Activated CD4-positive, alpha-beta T cell treated with anti-CD3 and anti-CD28 coated beads for 36 hours (primary cell): ENCODE results near the gene SLC25A21. TPM values are rescaled to one million over a fixed set of nuclear protein-coding genes. Genes with fewer than 3 reads are reported as not detected.
"Not testable (repeated sequence)": the region's sequence is repeated elsewhere in the genome, so short reads cannot be mapped to it uniquely, and the experiment has no call there.

ENCODE experiments used
- ATAC-seq: fragments of 200-7000 bp; cut with Tn5 transposase; one replicate; pipeline ENCODE4 v1.10.0; 2021; ENCODE audit warnings: mild to moderate bottlenecking, moderate library complexity
- CTCF ChIA-PET: fragments of 350-600 bp; sonication (Branson Sonifier 250); formaldehyde crosslinking; loops from one replicate; lab custom pipeline; 2021; ENCODE audit warnings: antibody characterized with exemption; lab: Charles Lee
- POLR2A ChIA-PET: fragments of 350-600 bp; sonication (Branson Sonifier 250); formaldehyde crosslinking; loops from one replicate; lab custom pipeline; 2021; ENCODE audit warnings: antibody characterized with exemption, inconsistent platforms; lab: Charles Lee
- DNase-seq: peaks from one replicate; pipeline ENCODE4 v3.0.0-alpha.2; 2020
- H3K27ac Mint-ChIP-seq: one replicate; pipeline ENCODE4 v1.8.0; 2021; ENCODE audit warnings: mixed read lengths
- H3K27me3 Mint-ChIP-seq: one replicate; pipeline ENCODE4 v1.8.0; 2021; ENCODE audit warnings: mixed read lengths
- H3K36me3 Mint-ChIP-seq: one replicate; pipeline ENCODE4 v1.8.0; 2021; ENCODE audit warnings: low read depth, mixed read lengths
- H3K4me1 Mint-ChIP-seq: one replicate; pipeline ENCODE4 v1.8.0; 2021; ENCODE audit warnings: mixed read lengths
- H3K4me3 Mint-ChIP-seq: one replicate; pipeline ENCODE4 v1.8.0; 2021; ENCODE audit warnings: mild to moderate bottlenecking, moderate library complexity, mixed read lengths
- H3K9me3 Mint-ChIP-seq: one replicate; pipeline ENCODE4 v1.8.0; 2021; ENCODE audit warnings: low read depth, mixed read lengths
- intact Hi-C, 2 experiments: fragments of 100-400 bp; cut with DNase I in 1 of 2; cut with micrococcal nuclease in 1 of 2; formaldehyde crosslinking; loops; one replicate each; pipeline versions ENCODE4 v1.14.2 to v1.15.1; 2022 to 2024; cut with DNase I, micrococcal nuclease
- total RNA-seq, 2 experiments: library from RNA; stranded (reverse); gene quantifications; one replicate each; pipeline ENCODE4 v1.2.3, GENCODE V29; 2021

SLC25A21 gene
- total RNA-seq, 2 experiments from 2014 or later, result not detected

DNA sequence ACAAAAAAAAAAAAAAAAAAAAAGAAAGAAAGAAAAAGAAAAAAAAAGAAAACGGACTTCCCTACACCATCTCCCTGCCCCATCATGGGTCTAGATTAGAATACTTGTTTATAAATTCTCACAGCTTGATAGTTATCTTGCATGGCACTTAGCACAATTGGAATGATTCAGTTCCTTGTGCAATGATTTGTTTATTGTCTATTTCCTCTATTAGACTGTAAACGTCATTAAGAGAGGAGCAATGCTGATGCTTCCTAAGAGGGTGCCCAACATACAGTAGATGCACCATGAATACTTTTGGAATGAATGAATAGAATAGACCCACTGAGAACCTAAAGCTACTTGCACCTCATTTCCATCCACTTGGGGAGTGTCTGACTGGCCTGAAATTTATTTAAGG, 469.9 kb downstream of the SLC25A21 start:
- DNase-seq, result no peak
- Mint-ChIP-seq H3K27ac (no peak overlapping the region), H3K27me3 (peaks cover 6% of the 10 kb centered on the region), H3K4me3 (no peak overlapping the region), H3K9me3 (peaks cover 3% of the 10 kb centered on the region), H3K4me1 (no peaks in the 10 kb centered on the region), H3K36me3 (no peaks in the 10 kb centered on the region)
- intact Hi-C loops, result no loop called here
- ATAC-seq, result no peak
- CTCF ChIA-PET, result no interaction called here
- POLR2A ChIA-PET, result no interaction called here

DNA sequence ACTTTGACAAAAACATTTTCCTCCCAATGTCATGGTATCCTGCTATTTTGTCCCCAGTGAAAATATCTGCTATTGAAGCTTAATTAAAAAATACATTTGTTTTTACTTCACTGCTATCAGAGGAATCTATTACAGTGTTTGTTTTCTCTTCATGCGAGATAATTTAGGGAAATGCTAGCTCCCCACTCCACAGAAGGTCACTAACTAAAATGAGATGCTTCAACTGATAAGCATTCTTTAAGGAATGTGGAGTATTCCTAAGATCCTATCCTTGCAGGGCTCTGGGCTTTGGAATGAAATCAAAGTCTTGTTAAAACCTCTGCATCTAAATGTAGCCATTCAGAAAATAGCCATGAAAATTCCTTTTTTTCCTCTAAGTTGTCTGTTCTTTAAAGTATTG, 471.3 kb downstream of the SLC25A21 start:
- POLR2A ChIA-PET, result no interaction called here
- intact Hi-C loops, result no loop called here
- Mint-ChIP-seq H3K4me1 (no peaks in the 10 kb centered on the region), H3K27ac (no peak overlapping the region), H3K9me3 (peaks cover 8% of the 10 kb centered on the region), H3K36me3 (no peaks in the 10 kb centered on the region), H3K27me3 (peaks cover 6% of the 10 kb centered on the region), H3K4me3 (no peak overlapping the region)
- CTCF ChIA-PET, result no interaction called here
- DNase-seq (no peak), ATAC-seq (no peak)

DNA sequence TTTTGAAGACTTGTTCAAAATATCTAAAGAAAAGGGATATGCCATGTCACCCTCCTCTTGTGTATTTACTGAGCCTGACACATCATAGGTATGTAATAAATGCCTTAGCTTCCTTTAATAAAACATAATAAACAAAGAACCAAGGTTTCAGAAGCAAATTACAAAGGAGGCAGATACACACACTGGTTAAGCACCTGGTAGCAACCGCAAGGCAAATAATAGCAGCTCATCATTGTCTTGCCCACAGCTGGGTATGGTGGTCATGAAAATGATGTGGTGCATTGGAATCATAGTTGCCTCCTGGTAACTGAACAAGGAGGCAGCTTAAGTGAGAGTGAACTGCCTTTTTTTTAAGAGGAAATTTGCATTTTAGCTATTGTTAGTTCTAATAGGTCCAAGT, 471.8 kb downstream of the SLC25A21 start:
- ChIA-PET POLR2A (no interaction called here), CTCF (no interaction called here)
- Mint-ChIP-seq H3K27me3 (peaks cover 6% of the 10 kb centered on the region), H3K36me3 (no peaks in the 10 kb centered on the region), H3K9me3 (peaks cover 10% of the 10 kb centered on the region), H3K4me3 (no peak overlapping the region), H3K4me1 (no peaks in the 10 kb centered on the region), H3K27ac (no peak overlapping the region)
- no peak for ATAC-seq
- no peak for DNase-seq
- intact Hi-C loops, result no loop called here

DNA sequence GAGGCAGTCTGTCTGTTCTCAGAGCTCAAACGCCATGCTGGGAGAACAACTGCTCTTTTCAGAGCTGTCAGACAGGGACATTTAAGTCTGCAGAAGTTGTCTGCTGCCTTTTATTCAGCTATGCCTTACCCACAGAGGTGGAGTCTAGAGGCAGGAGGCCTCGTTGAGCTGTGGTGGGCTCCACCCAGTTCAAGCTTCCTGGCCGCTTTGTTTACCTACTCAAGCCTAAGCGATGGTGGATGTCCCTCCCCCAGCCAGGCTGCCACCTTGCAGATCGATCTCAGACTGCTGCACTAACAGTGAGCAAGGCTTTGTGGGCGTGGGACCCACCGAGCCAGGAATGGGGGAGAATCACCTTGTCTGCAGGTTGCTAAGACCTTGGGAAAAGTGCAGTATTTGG, 473.0 kb downstream of the SLC25A21 start:
- intact Hi-C loops, H3K4me3 Mint-ChIP-seq, ATAC-seq, DNase-seq, H3K27me3 Mint-ChIP-seq, CTCF ChIA-PET, H3K4me1 Mint-ChIP-seq, POLR2A ChIA-PET, H3K27ac Mint-ChIP-seq, H3K36me3 Mint-ChIP-seq: not testable (repeated sequence)
- H3K9me3 Mint-ChIP-seq, result peaks cover 17% of the 10 kb centered on the region

DNA sequence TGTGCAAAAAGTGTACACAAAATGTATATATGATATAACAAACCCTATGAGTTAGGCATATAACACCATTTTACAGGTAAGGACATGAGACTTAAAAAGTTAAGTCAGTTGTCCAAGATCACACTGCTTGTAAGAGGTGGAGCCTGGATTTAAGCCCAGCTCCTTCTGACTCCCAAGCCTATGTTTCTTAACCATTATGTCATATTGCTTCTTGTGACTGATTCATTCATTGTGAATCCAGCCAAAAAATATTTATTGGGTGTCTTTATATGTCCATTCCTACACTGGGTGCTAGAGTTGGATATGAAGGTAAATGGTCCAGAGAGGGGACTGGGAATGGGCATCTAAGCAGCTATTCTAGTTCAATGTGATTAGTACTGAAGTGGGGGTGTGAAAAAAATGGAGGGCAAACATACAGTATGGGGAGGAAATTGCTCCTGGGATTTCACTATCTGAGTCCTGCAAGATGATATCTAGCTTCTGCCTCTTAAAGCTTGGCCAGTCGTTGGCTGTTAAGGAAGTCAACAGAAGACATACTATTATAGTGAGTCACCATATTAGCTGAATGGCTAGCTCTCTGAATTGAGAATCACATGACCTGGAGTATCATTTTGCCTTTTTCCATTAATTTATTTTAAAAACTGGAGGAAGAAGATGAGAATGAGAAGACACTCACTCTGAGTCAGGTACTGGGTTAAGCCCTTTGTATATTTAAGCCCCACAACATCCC, 481.9 kb downstream of the SLC25A21 start:
- no peak for DNase-seq
- ChIA-PET POLR2A (no interaction called here), CTCF (no interaction called here)
- intact Hi-C loops, result no loop called here
- Mint-ChIP-seq H3K9me3 (peaks cover 5% of the 10 kb centered on the region), H3K27ac (no peak overlapping the region), H3K27me3 (peaks cover 10% of the 10 kb centered on the region), H3K4me1 (no peaks in the 10 kb centered on the region), H3K4me3 (no peak overlapping the region), H3K36me3 (no peaks in the 10 kb centered on the region)
- ATAC-seq, result no peak

DNA sequence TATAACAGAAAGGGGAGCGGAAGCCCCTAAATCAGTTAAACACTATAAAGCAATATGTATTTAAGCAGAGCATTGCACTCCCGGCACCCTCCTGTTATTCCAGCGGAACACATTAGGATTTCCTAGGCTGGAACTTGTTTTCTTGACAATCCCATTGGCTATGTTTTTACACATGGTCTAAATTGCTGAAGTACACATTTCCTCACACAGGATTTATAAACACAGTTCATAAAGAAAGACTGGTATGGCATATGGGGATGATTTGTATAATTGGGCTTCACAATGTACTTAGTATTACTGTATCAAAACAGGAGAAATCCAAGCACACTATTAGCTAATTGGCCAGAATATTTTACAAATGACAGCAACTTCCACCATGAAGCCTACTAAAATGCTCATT, 487.5 kb downstream of the SLC25A21 start:
- H3K27me3 Mint-ChIP-seq, result peaks cover 15% of the 10 kb centered on the region
- intact Hi-C loops, result no loop called here
- H3K4me3 Mint-ChIP-seq, result no peak overlapping the region
- ATAC-seq (no peak), DNase-seq (no peak)
- POLR2A ChIA-PET, result no interaction called here
- CTCF ChIA-PET, result no interaction called here
- no peak overlapping the region for H3K27ac Mint-ChIP-seq
- H3K9me3 Mint-ChIP-seq, result no peaks in the 10 kb centered on the region
- no peaks in the 10 kb centered on the region for H3K4me1 Mint-ChIP-seq
- H3K36me3 Mint-ChIP-seq, result no peaks in the 10 kb centered on the region

DNA sequence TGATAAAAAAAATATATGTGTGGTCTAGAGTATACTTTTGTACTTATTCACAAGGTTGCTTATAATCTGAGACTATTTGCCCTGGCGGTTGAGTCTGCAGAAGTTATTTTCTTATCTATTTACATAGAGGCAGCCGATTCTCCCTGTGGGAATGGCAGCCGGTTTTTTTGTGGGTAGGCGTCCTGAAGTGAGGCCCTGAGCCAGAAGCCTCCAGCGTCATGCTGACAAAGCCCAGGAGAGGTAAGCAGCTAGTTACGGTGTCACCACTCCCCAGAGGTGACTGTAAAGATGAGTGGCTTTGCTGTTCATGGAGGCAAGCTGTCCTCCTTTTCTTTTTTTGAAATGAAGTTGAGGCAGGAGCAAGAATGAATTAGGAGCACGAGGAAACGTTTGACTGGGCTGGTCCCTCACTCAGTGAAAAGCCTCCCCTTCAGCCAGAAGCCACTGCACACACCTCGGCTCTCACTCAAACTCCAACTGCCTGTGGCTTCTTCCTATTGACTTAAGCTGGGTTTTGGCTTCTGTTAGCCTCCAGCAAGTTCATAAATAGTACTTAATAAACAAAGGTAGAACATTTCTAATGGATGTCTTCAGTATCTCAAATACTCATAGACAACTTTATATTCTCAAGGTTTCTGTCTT, 489.2 kb downstream of the SLC25A21 start:
- intact Hi-C loops, result no loop called here
- DNase-seq, result no peak
- Mint-ChIP-seq H3K4me3 (no peak overlapping the region), H3K27me3 (peaks cover 17% of the 10 kb centered on the region), H3K36me3 (no peaks in the 10 kb centered on the region), H3K9me3 (no peaks in the 10 kb centered on the region), H3K4me1 (no peaks in the 10 kb centered on the region), H3K27ac (no peak overlapping the region)
- ATAC-seq, result no peak
- CTCF ChIA-PET, result no interaction called here
- POLR2A ChIA-PET, result no interaction called here

DNA sequence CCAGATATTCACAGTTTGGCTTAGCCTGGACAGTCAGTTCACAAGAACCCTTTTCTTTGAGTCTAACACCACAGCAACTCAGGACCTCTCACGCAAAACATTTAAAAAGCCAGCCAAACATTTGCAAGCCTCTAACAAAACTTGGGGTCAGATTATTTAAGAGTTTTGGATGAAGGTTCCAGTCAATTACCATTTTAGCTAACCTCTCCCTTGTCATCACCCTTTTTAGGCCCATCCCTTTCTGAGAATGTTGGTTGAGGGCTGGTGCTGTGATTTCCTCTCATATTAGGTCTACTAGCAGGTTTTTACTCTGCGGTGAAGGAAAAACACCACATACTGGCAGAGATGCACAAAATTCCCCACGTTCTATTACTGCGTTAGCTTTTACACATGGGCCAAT, 490.1 kb downstream of the SLC25A21 start:
- ATAC-seq (no peak), DNase-seq (no peak)
- intact Hi-C loops, result no loop called here
- Mint-ChIP-seq H3K27ac (no peak overlapping the region), H3K4me3 (no peak overlapping the region), H3K36me3 (no peaks in the 10 kb centered on the region), H3K9me3 (no peaks in the 10 kb centered on the region), H3K4me1 (no peaks in the 10 kb centered on the region), H3K27me3 (peaks cover 19% of the 10 kb centered on the region)
- ChIA-PET CTCF (no interaction called here), POLR2A (no interaction called here)

DNA sequence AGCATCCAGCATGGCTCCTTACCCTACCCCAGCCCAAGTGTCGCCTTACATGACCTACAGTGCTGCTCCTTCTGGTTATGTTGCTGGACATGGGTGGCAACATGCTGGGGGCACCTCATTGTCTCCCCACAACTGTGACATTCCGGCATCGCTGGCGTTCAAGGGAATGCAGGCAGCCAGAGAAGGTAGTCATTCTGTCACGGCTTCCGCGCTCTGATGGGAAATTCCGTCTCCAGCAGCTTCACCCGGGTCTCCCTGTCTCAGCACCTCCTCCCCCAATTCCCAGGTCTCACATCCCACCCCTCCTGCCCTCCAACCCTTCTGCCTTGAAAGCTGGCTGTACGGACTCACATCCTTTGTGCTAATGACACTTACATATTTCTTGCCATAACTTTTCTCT, 496.2 kb downstream of the SLC25A21 start:
- no peak overlapping the region for H3K4me3 Mint-ChIP-seq
- H3K9me3 Mint-ChIP-seq, result no peaks in the 10 kb centered on the region
- no peak overlapping the region for H3K27ac Mint-ChIP-seq
- no peak for ATAC-seq
- DNase-seq, result no peak
- intact Hi-C loops, result no loop called here
- no peaks in the 10 kb centered on the region for H3K36me3 Mint-ChIP-seq
- peaks cover 24% of the 10 kb centered on the region for H3K27me3 Mint-ChIP-seq
- ChIA-PET CTCF (no interaction called here), POLR2A (no interaction called here)
- H3K4me1 Mint-ChIP-seq, result no peaks in the 10 kb centered on the region

DNA sequence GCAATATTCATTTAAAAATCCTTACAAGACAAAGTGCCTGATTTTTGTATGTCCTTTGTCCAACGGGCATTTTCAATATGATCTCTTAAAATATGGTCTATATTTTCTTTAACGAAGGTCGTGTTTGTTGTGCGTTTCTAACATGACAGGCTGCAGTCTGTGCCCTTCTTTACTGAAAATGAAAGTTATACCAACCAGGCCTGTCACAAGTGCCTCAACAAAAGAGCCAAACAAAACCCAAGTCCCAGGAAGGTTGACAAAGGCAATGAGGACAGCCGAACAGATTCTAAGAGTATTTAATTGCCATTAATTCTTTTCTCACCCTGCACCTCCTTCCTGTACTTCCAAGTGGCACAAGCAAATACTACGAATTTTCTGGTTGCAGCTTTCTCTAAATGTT, 496.8 kb downstream of the SLC25A21 start:
- CTCF ChIA-PET, result no interaction called here
- H3K4me1 Mint-ChIP-seq, result no peaks in the 10 kb centered on the region
- DNase-seq (no peak), ATAC-seq (no peak)
- POLR2A ChIA-PET, result no interaction called here
- H3K27ac Mint-ChIP-seq, result no peak overlapping the region
- H3K27me3 Mint-ChIP-seq, result peaks cover 27% of the 10 kb centered on the region
- H3K4me3 Mint-ChIP-seq, result no peak overlapping the region
- H3K9me3 Mint-ChIP-seq, result no peaks in the 10 kb centered on the region
- H3K36me3 Mint-ChIP-seq, result no peaks in the 10 kb centered on the region
- intact Hi-C loops, result no loop called here

DNA sequence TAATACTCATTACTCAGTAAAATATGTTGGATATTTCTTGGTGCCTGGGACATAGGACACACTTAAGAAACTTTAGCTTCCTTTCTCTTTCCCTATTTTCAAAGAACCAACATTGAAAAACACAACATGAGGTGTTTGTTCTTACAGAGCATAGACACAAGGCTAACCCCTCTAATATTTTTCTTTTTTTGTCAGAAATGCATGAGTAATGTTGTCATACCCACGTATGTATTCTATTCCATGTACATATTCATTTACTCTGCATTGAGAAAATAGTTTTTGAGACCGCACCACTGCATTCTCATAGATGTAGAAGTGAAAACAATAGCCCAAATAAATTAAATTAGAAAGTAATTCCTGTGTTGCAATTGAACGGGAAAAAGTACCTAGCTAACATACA, 497.7 kb downstream of the SLC25A21 start:
- Mint-ChIP-seq H3K9me3 (no peaks in the 10 kb centered on the region), H3K4me3 (no peak overlapping the region), H3K27ac (no peak overlapping the region), H3K36me3 (no peaks in the 10 kb centered on the region), H3K27me3 (peaks cover 25% of the 10 kb centered on the region), H3K4me1 (no peaks in the 10 kb centered on the region)
- ChIA-PET CTCF (no interaction called here), POLR2A (no interaction called here)
- no peak for ATAC-seq
- intact Hi-C loops, result no loop called here
- no peak for DNase-seq

DNA sequence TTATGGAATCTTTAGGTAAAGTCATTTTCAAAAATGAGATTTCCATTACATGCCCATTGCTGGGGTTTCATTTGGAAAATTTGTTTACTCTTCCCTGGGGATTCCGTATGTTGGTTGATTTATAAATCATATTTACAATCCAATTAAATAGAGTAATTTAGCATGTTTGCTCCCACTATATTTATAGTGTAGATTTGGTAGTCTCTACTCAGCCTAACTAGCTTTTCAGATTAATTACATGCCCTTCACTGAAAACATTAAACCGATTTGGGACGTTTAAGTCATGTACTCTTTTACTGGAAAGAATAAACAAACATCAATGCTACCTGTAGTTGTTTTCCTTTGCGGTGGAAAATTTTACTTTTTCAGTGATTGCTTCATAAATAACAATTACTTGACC, 500.3 kb downstream of the SLC25A21 start:
- no peaks in the 10 kb centered on the region for H3K9me3 Mint-ChIP-seq
- peaks cover 22% of the 10 kb centered on the region for H3K27me3 Mint-ChIP-seq
- no peak overlapping the region for H3K27ac Mint-ChIP-seq
- ATAC-seq (no peak), DNase-seq (no peak)
- H3K4me3 Mint-ChIP-seq, result no peak overlapping the region
- no peaks in the 10 kb centered on the region for H3K4me1 Mint-ChIP-seq
- no peaks in the 10 kb centered on the region for H3K36me3 Mint-ChIP-seq
- intact Hi-C loops, result no loop called here
- POLR2A ChIA-PET, result no interaction called here
- CTCF ChIA-PET, result no interaction called here
